Left ventricle myocardium inferior (tissue), 1 donor: Measurements from ENCODE around the gene SYMPK. TPM values are rescaled to one million over a fixed set of nuclear protein-coding genes. Genes with fewer than 3 reads are reported as not detected.
A peak's percentile ranks its signal among the peaks of the same experiment; 100 is the strongest.

ENCODE experiments used
- DNase-seq: peaks from one replicate; pipeline ENCODE4 v3.0.0-alpha.2; 2020
- H3K27ac ChIP-seq: fragments of 200-600 bp; replicated peaks from 2 replicates; pipeline ENCODE4 v1.8.0; 2021
- H3K27me3 ChIP-seq: fragments of 200-600 bp; 2 replicates; pipeline ENCODE4 v1.8.0; 2021; ENCODE audit warnings: low read depth
- H3K36me3 ChIP-seq: fragments of 200-600 bp; 2 replicates; pipeline ENCODE4 v1.8.0; 2021
- H3K4me1 ChIP-seq: fragments of 200-600 bp; 2 replicates; pipeline ENCODE4 v1.8.0; 2021
- H3K4me3 ChIP-seq: fragments of 200-600 bp; 2 replicates; pipeline ENCODE4 v1.8.0; 2021; ENCODE audit warnings: mild to moderate bottlenecking, moderate library complexity
- H3K9me3 ChIP-seq: fragments of 200-600 bp; replicated peaks from 2 replicates; pipeline ENCODE4 v1.8.0; 2021
- intact Hi-C: fragments of 100-400 bp; cut with micrococcal nuclease; formaldehyde crosslinking; loops from one replicate; pipeline ENCODE4 v1.11.0; 2022
- total RNA-seq: library from RNA; stranded (reverse); fragmentation: NEBNext Ultra II Directional; extraction: Animal tissue kit (Norgen Biotek cat#: 25700); gene quantifications from one replicate; pipeline ENCODE4 v1.2.1, GENCODE V29; 2021
- TF ChIP-seq, protein P1 (sequence below): fragments of 200-600 bp; IDR thresholded peaks from 2 replicates; pipeline ENCODE4 v1.8.0; 2021; ENCODE audit warnings: antibody characterized with exemption, mild to moderate bottlenecking, borderline replicate concordance
- donor health status: DM: no; HTN: yes; CAD: no; lungs with severe emphysema.

SYMPK gene
- total RNA-seq, 1 donor from 2014 or later = 35.9 TPM

DNA sequence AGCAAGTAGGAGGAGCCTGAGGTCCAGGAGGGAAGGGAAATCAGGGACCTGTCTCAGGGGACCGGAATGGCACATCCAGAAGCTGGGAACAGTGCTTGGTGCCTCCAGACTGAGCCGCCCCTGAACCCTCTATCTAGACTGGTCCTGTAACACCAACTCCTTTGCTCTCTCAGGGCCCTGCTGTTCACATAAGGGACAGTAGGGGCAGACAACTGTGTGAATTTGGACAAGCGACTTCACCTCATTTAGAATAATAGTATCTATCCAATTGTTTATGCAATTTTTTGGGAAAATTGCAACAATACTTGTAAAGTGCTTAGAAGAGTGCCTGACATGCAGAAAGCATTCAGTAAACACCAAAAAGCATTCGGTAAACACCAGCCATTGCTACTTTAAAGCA is 14.0 kb downstream of the SYMPK start:
- Histone ChIP-seq H3K9me3 (no peaks in the 10 kb centered on the region), H3K27me3 (no peaks in the 10 kb centered on the region), H3K4me1 (no peaks in the 10 kb centered on the region), H3K4me3 (no peak overlapping the region), H3K27ac (no peak overlapping the region), H3K36me3 (peaks cover 100% of the 10 kb centered on the region)
- intact Hi-C loops = no loop called here
- no peak for DNase-seq
- TF ChIP-seq, protein P1, sequence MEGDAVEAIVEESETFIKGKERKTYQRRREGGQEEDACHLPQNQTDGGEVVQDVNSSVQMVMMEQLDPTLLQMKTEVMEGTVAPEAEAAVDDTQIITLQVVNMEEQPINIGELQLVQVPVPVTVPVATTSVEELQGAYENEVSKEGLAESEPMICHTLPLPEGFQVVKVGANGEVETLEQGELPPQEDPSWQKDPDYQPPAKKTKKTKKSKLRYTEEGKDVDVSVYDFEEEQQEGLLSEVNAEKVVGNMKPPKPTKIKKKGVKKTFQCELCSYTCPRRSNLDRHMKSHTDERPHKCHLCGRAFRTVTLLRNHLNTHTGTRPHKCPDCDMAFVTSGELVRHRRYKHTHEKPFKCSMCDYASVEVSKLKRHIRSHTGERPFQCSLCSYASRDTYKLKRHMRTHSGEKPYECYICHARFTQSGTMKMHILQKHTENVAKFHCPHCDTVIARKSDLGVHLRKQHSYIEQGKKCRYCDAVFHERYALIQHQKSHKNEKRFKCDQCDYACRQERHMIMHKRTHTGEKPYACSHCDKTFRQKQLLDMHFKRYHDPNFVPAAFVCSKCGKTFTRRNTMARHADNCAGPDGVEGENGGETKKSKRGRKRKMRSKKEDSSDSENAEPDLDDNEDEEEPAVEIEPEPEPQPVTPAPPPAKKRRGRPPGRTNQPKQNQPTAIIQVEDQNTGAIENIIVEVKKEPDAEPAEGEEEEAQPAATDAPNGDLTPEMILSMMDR = peak; percentile 13

DNA sequence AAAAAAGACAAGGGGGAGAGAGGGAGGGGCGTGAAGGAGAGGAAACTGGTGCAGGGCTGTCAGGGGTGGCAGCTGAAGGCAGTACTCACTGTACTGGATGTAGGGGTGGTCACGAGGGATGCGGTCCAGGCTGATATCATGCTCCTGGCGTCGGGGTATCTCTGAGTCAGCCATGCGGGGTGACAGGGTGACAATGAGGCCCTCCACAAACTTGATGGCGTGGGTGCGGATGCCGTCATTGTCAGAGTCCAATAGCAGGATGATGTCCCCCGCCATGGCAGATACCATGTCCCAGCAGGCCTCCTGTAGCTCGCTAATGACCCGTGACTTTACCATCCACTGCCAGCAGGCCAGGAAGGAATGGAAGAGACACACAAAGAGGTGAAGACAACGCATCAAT is 15.3 kb downstream of the SYMPK start:
- TF ChIP-seq, protein P1 = no peak
- Histone ChIP-seq H3K4me3 (no peak overlapping the region), H3K36me3 (peaks cover 100% of the 10 kb centered on the region), H3K9me3 (no peaks in the 10 kb centered on the region), H3K4me1 (no peaks in the 10 kb centered on the region), H3K27me3 (no peaks in the 10 kb centered on the region), H3K27ac (no peak overlapping the region)
- DNase-seq = no peak
- intact Hi-C loops = no loop called here

DNA sequence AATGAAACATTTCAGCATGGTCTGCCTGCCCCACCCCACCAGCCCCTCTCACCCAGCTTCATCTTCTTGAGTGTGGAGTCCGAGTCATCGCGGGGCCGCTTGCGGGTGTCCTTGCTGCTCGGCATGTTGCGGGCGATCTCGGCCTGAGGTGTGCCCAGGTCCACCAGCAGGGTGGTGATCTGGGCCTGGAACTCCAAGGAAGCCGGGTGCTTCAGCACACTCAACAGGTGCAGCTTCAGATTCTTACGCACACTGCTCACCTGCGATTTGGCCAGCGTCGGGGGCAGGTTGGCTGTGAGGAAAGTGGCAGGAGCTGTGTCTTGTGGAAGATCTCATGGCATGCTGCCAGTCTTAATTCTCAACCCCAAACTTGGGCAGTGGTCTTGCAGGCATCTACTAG is 20.7 kb downstream of the SYMPK start:
- H3K9me3 ChIP-seq = no peaks in the 10 kb centered on the region
- H3K36me3 ChIP-seq = peaks cover 100% of the 10 kb centered on the region
- no peaks in the 10 kb centered on the region for H3K4me1 ChIP-seq
- intact Hi-C loops = no loop called here
- H3K27me3 ChIP-seq = no peaks in the 10 kb centered on the region
- H3K27ac ChIP-seq = no peak overlapping the region
- TF ChIP-seq, protein P1 = no peak
- no peak overlapping the region for H3K4me3 ChIP-seq
- no peak for DNase-seq

DNA sequence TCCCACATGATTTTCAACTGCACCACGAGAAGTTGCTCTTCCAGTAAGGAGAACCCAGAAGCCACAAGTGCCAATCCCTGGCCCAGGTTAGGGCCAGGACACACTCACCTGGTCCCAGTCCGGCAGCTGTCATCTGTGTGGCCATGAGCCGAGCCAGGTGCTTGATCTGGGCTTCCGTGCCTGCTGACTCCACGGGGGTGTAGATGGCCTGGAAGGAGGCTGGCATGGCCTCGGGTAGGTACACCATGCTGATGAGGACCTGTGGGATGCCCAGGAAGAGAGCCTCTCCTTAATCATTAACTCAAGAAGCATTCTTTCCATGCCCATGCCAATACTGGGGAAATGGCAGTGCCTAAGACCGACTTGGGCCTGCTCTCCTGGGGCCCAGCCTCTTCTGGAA is 28.0 kb downstream of the SYMPK start:
- no peak overlapping the region for H3K27ac ChIP-seq
- intact Hi-C loops = no loop called here
- H3K27me3 ChIP-seq = no peaks in the 10 kb centered on the region
- TF ChIP-seq, protein P1 = no peak
- H3K4me1 ChIP-seq = no peaks in the 10 kb centered on the region
- no peak for DNase-seq
- no peak overlapping the region for H3K4me3 ChIP-seq
- H3K9me3 ChIP-seq = no peaks in the 10 kb centered on the region
- H3K36me3 ChIP-seq = peaks cover 100% of the 10 kb centered on the region

DNA sequence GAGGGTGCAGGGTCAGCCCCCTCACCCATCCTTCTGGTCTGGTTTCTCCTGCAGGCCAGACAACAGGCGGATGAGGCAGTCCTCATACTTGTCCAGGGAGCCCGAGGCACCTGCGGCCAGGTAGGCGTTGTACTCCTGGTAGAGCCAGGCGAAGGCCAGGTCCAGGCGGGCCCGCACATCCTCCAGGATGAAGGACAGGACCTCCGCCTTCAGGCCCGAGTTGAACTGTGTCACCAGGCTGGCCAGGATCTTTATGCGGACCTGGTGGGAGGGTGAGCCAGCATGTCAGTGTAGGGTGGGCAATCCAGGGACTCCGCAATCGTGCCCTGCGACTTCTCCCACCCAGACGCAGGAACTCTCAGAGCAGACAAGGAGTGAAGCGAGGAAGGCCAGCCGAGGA is 34.0 kb downstream of the SYMPK start:
- TF ChIP-seq, protein P1 = no peak
- intact Hi-C loops = no loop called here
- Histone ChIP-seq H3K36me3 (peaks cover 100% of the 10 kb centered on the region), H3K27me3 (no peaks in the 10 kb centered on the region), H3K27ac (no peak overlapping the region), H3K9me3 (no peaks in the 10 kb centered on the region), H3K4me1 (peaks cover 5% of the 10 kb centered on the region), H3K4me3 (no peak overlapping the region)
- DNase-seq = no peak

DNA sequence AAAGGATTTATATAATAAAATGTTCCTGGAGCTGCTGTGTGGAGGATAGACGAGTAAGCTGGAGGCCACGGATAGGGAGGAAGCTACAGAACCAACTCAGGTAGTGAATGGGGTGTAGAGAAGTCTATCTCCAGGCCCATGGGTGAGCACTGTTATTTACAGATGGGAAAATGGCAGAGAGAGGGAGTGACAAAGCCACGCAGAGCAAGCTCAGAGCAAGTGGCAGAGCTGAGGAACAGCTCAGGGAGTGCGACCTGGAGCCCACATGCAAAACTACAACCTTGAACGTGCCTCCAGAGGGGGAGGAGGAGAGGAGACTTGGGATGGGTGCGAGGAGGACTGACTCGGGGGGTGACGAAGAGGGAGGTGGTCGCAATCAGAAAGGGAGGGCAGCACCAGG is 34.4 kb downstream of the SYMPK start:
- H3K27me3 ChIP-seq = no peaks in the 10 kb centered on the region
- peaks cover 98% of the 10 kb centered on the region for H3K36me3 ChIP-seq
- intact Hi-C loops = no loop called here
- H3K27ac ChIP-seq = no peak overlapping the region
- no peak overlapping the region for H3K4me3 ChIP-seq
- TF ChIP-seq, protein P1 = no peak
- H3K4me1 ChIP-seq = peaks cover 5% of the 10 kb centered on the region
- DNase-seq = no peak
- H3K9me3 ChIP-seq = no peaks in the 10 kb centered on the region
